Spleen (tissue), 11 donors: ENCODE results near the gene KYNU. TPM values are rescaled to one million over a fixed set of nuclear protein-coding genes. Genes with fewer than 3 reads are reported as not detected.

Experiments
- DNase-seq: peaks from one replicate; pipeline ENCODE4 v3.0.0-alpha.2; 2020
- H3K27ac ChIP-seq, 8 donors: fragments of 200-600 bp; sonication (generic) in 7 of 8; 1 replicate in 4 of 8; 2 replicates in 4 of 8; pipeline versions ENCODE4 v1.5.0 to v1.8.0; 2016 to 2021; ENCODE audit warnings: inconsistent platforms in 4 of 8, mild to moderate bottlenecking in 4 of 8, moderate library complexity in 1 of 8
- H3K27me3 ChIP-seq, 7 donors: fragments of 200-600 bp; sonication (generic) in 6 of 7; replicated peaks in 1 of 7; 1 replicate in 4 of 7; 2 replicates in 3 of 7; pipeline versions ENCODE4 v1.5.0 to v1.8.0; 2016 to 2021; ENCODE audit warnings: inconsistent platforms in 3 of 7, mild to moderate bottlenecking in 1 of 7
- H3K36me3 ChIP-seq, 6 donors: fragments of 200-600 bp; sonication (generic) in 5 of 6; 1 replicate in 4 of 6; 2 replicates in 2 of 6; pipeline versions ENCODE4 v1.5.0 to v1.8.0; 2016 to 2021; ENCODE audit warnings: inconsistent platforms in 2 of 6
- H3K4me1 ChIP-seq, 6 donors: fragments of 200-600 bp; sonication (generic) in 5 of 6; 1 replicate in 3 of 6; 2 replicates in 3 of 6; pipeline versions ENCODE4 v1.5.0 to v1.8.0; 2016 to 2021; ENCODE audit warnings: inconsistent platforms in 3 of 6
- H3K4me3 ChIP-seq, 8 donors: fragments of 200-600 bp; sonication (generic) in 7 of 8; 1 replicate in 4 of 8; 2 replicates in 4 of 8; pipeline versions ENCODE4 v1.5.0 to v1.8.0; 2016 to 2021; ENCODE audit warnings: inconsistent platforms in 4 of 8, mild to moderate bottlenecking in 4 of 8, moderate library complexity in 2 of 8
- H3K9me3 ChIP-seq, 8 donors: fragments of 200-600 bp; sonication (generic) in 7 of 8; 1 replicate in 4 of 8; 2 replicates in 4 of 8; pipeline versions ENCODE4 v1.5.0 to v1.8.0; 2016 to 2021; ENCODE audit warnings: inconsistent platforms in 4 of 8
- POLR2A ChIP-seq, 3 donors: fragments of 450-650 bp; IDR thresholded peaks; one replicate each; pipeline ENCODE4 v1.5.1; 2017; ENCODE audit warnings: antibody characterized with exemption in 3 of 3, mild to moderate bottlenecking in 1 of 3
- POLR2AphosphoS5 ChIP-seq, 3 donors: sonication (generic); formaldehyde crosslinking; IDR thresholded peaks; one replicate each; pipeline ENCODE4 v1.5.1; 2017; ENCODE audit warnings: antibody characterized with exemption in 3 of 3
- WGBS, 5 donors: extraction: QIAGEN DNeasy Blood & Tissue Kit in 3 of 5; methylation state at CpG; one replicate each; pipeline versions ENCODE4 v1.1.5 to v1.1.7; 2013 to 2018; 5-methylcytosine and 5-hydroxymethylcytosine counted together
- intact Hi-C: fragments of 100-400 bp; cut with DNase I; formaldehyde crosslinking; loops from one replicate; pipeline ENCODE4 v1.15.0; 2023; ENCODE audit warnings: low total_unique reads
- polyA plus RNA-seq, 3 donors: library from polyadenylated mRNA; stranded (reverse); fragments of 200-250 nt; gene quantifications; one replicate each; pipeline ENCODE4 v1.2.1, GENCODE V29; 2013
- total RNA-seq, 7 donors: library from RNA; depleted of rRNA in 3 of 7; stranded (reverse); fragments of >200 nt in 3 of 7; fragmentation: NEBNext Ultra II Directional in 4 of 7; extraction: Animal tissue kit (Norgen Biotek cat#: 25700) in 4 of 7; gene quantifications; one replicate each; pipeline versions ENCODE4 v1.1.0 to v1.2.1, GENCODE V29; 2016 to 2021
- TF ChIP-seq, protein P1 (sequence below), 11 experiments: fragments of 200-600 bp in 7 of 11; fragments of 450-650 bp in 4 of 11; sonication (generic) in 4 of 11; IDR thresholded peaks in 8 of 11; conservative IDR thresholded peaks in 3 of 11; 1 replicate in 7 of 11; 2 replicates in 4 of 11; pipeline versions ENCODE4 v1.4.0 to v1.8.0; 2016 to 2021; ENCODE audit warnings: antibody characterized with exemption in 11 of 11, inconsistent platforms in 4 of 11, mild to moderate bottlenecking in 1 of 11
- donor health status: healthy with polysubstance abuse.
- donor health status: DM: no; HTN: no; CAD: no; lungs with moderate emphysema.
- donor health status: DM: no; HTN: no; CAD: no.
- donor health status: Bipolar disorder and iron deficiency.
- donor health status: healthy.
- donor health status: DM: no; HTN: no; CAD: no.
- donor health status: DM: yes; HTN: yes; CAD: no.

KYNU gene
- total and polyA plus RNA-seq, 10 donors = 11.1 to 38.4 (median 20.8) TPM

GRCh38 chr2:143083636-143084035 lies 206.2 kb downstream of the KYNU start:
- 4 to 27% (median 6%) methylated on average over 2 of the region's 2 CpGs for WGBS, 5 donors
- peaks cover 0 to 20% (median 7%) of the 10 kb centered on the region in 6 donors for H3K4me1 ChIP-seq
- TF ChIP-seq, protein P1, sequence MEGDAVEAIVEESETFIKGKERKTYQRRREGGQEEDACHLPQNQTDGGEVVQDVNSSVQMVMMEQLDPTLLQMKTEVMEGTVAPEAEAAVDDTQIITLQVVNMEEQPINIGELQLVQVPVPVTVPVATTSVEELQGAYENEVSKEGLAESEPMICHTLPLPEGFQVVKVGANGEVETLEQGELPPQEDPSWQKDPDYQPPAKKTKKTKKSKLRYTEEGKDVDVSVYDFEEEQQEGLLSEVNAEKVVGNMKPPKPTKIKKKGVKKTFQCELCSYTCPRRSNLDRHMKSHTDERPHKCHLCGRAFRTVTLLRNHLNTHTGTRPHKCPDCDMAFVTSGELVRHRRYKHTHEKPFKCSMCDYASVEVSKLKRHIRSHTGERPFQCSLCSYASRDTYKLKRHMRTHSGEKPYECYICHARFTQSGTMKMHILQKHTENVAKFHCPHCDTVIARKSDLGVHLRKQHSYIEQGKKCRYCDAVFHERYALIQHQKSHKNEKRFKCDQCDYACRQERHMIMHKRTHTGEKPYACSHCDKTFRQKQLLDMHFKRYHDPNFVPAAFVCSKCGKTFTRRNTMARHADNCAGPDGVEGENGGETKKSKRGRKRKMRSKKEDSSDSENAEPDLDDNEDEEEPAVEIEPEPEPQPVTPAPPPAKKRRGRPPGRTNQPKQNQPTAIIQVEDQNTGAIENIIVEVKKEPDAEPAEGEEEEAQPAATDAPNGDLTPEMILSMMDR (IDR thresholded peaks at IDR 0.05 in 8 of 11, conservative IDR thresholded peaks at IDR 0.05 in 3 of 11) = no peak
- no peak for TF ChIP-seq POLR2A (IDR thresholded peaks at IDR 0.05)
- no peak for TF ChIP-seq POLR2AphosphoS5 (IDR thresholded peaks at IDR 0.05)
- intact Hi-C loops = no loop called here
- no peak for DNase-seq
- H3K27ac ChIP-seq = peak overlapping the region in 4 of 8 donors; percentile 27 to 79 (median 47)
- H3K4me3 ChIP-seq = no peak overlapping the region
- no peaks in the 10 kb centered on the region for H3K9me3 ChIP-seq
- H3K36me3 ChIP-seq = no peaks in the 10 kb centered on the region
- no peaks in the 10 kb centered on the region for H3K27me3 ChIP-seq

GRCh38 chr2:143084462-143084861 lies 207.0 kb downstream of the KYNU start:
- Histone ChIP-seq H3K4me1 (peaks cover 0 to 20% (median 7%) of the 10 kb centered on the region in 6 donors), H3K4me3 (no peak overlapping the region), H3K36me3 (no peaks in the 10 kb centered on the region), H3K9me3 (no peaks in the 10 kb centered on the region), H3K27ac (peak overlapping the region in 3 of 8 donors; percentile 35 to 79 (median 59)), H3K27me3 (no peaks in the 10 kb centered on the region)
- no peak for TF ChIP-seq POLR2AphosphoS5 (IDR thresholded peaks at IDR 0.05)
- no peak for TF ChIP-seq POLR2A (IDR thresholded peaks at IDR 0.05)
- TF ChIP-seq, protein P1 (IDR thresholded peaks at IDR 0.05 in 8 of 11, conservative IDR thresholded peaks at IDR 0.05 in 3 of 11) = no peak
- DNase-seq = no peak
- 67 to 79% (median 74%) methylated on average over 2 of the region's 2 CpGs for WGBS, 5 donors
- intact Hi-C loops = no loop called here

DNA sequence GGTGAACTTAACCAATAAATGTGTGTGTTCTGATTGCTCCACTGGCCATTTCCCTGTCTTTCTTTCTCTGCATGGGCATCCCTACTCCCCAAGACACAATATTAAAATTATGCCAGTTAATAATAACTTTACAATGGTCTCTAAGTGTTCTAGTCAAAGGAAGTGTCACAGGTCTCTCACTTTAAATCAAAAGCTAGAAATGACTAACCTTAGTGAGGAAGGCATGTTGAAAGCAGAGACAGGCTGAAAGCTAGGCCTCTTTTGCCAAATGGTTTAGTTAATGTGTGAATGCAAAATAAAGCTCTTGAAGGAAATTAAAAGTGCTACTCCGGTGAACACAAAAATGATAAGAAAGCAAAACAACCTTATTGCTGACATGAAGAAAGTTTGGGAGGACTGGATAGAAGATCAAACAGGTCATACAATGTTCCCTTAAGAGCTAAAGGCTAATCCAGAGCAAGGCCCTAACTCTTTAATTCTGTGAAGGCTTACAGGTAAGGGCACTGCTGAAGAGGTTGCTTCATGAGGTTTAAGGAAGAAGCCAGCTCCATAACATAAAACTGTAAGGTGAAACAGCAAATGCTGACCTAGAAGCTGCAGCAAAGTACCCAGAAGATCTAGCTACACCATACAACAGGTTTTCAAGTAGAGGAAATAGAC lies 207.8 kb downstream of the KYNU start:
- H3K4me3 ChIP-seq = no peak overlapping the region
- no peak overlapping the region for H3K27ac ChIP-seq
- no peak for DNase-seq
- TF ChIP-seq, protein P1 (IDR thresholded peaks at IDR 0.05 in 8 of 11, conservative IDR thresholded peaks at IDR 0.05 in 3 of 11) = no peak
- TF ChIP-seq POLR2A (IDR thresholded peaks at IDR 0.05) (no peak), POLR2AphosphoS5 (IDR thresholded peaks at IDR 0.05) (no peak)
- WGBS, 5 donors = 67 to 88% (median 81%) methylated on average over 1 of the region's 1 CpG
- no peaks in the 10 kb centered on the region for H3K27me3 ChIP-seq
- intact Hi-C loops = no loop called here
- no peaks in the 10 kb centered on the region for H3K9me3 ChIP-seq
- H3K4me1 ChIP-seq = peaks cover 0 to 20% (median 7%) of the 10 kb centered on the region in 6 donors
- no peaks in the 10 kb centered on the region for H3K36me3 ChIP-seq

DNA sequence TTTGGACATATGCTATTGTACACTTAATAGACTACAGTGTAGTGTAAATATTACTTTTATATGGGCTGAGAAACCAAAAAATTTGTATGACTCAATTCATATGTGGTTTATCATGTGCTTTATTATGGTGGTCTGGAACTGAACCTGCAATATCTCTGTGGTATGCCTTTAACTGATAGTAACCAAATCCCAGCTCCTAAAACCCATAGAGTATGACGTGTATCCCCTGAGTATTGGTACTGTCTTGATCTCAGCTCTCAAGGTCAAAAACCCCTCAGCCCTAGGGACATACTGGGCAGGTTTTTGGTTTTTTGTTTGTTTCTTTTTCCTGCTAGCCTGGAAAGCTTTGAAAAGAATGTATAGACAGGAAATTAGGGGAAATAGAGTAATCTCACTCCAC lies 209.6 kb downstream of the KYNU start:
- intact Hi-C loops = no loop called here
- no peak for DNase-seq
- Histone ChIP-seq H3K36me3 (no peaks in the 10 kb centered on the region), H3K27ac (no peak overlapping the region), H3K4me3 (no peak overlapping the region), H3K27me3 (no peaks in the 10 kb centered on the region), H3K9me3 (no peaks in the 10 kb centered on the region), H3K4me1 (peaks cover 0 to 20% (median 7%) of the 10 kb centered on the region in 6 donors)
- 46 to 76% (median 63%) methylated on average over 1 of the region's 1 CpG for WGBS, 5 donors
- no peak for TF ChIP-seq POLR2AphosphoS5 (IDR thresholded peaks at IDR 0.05)
- TF ChIP-seq, protein P1 (IDR thresholded peaks at IDR 0.05 in 8 of 11, conservative IDR thresholded peaks at IDR 0.05 in 3 of 11) = no peak
- TF ChIP-seq POLR2A (IDR thresholded peaks at IDR 0.05) = no peak
